Fibroblast of the aortic adventitia (primary cell): ENCODE measurements around the gene SNED1. TPM values are rescaled to one million over a fixed set of nuclear protein-coding genes. Genes with fewer than 3 reads are reported as not detected.

Source experiments
- DNase-seq: peaks from one replicate; pipeline ENCODE4 v3.0.0-alpha.2; 2010; ENCODE audit warnings: low read depth
- H3K4me3 ChIP-seq: 2 replicates; pipeline ENCODE4 v1.5.1; 2011; ENCODE audit warnings: low read depth, mild to moderate bottlenecking, control low read depth, low read length, moderate library complexity
- CTCF ChIP-seq: IDR thresholded peaks from 2 replicates; pipeline ENCODE4 v1.5.1; 2011; ENCODE audit warnings: mild to moderate bottlenecking, low read length, control low read depth, inconsistent platforms; ENCODE audit not compliant: insufficient read depth
- total RNA-seq: library from RNA; depleted of rRNA; stranded (reverse); fragments of >200 nt; gene quantifications from 2 replicates; pipeline ENCODE4 v1.2.3, GENCODE V29; 2012; ENCODE audit warnings: low replicate concordance

Gene SNED1
- total RNA-seq, 1 donor, result 77.5 TPM

GRCh38 chr2:241109210-241110088 lies 111.0 kb downstream of the SNED1 start:
- DNase-seq, result no peak
- TF ChIP-seq CTCF, result no peak
- no peak overlapping the region for H3K4me3 ChIP-seq

- no peak for DNase-seq
- H3K4me3 ChIP-seq, result no peak overlapping the region
- TF ChIP-seq CTCF, result no peak
Observed at GRCh38 chr2:241110089-241110606, 111.7 kb downstream of the SNED1 start.

GRCh38 chr2:241110607-241111439 lies 112.4 kb downstream of the SNED1 start:
- DNase-seq, result no peak
- TF ChIP-seq CTCF, result no peak

GRCh38 chr2:241111440-241111805 lies 113.0 kb downstream of the SNED1 start:
- no peak overlapping the region for H3K4me3 ChIP-seq
- DNase-seq, result no peak
- TF ChIP-seq CTCF, result no peak

More at GRCh38 chr2:241110607-241111439, 112.4 kb downstream of the SNED1 start:
- no peak overlapping the region for H3K4me3 ChIP-seq

GRCh38 chr2:241112046-241112445 lies 113.6 kb downstream of the SNED1 start:
- TF ChIP-seq CTCF, result no peak
- no peak overlapping the region for H3K4me3 ChIP-seq
- no peak for DNase-seq

GRCh38 chr2:241112592-241112991 lies 114.2 kb downstream of the SNED1 start:
- no peak overlapping the region for H3K4me3 ChIP-seq
- no peak for TF ChIP-seq CTCF
- no peak for DNase-seq
